Cardiac fibroblast (primary cell): ENCODE data around the gene SULT4A1.

Source experiments
- DNase-seq, 2 donors: peaks; one replicate each; pipeline versions ENCODE4 v3.0.0 to v3.0.0-alpha.2; 2010; ENCODE audit warnings: low read depth in 2 of 2
- H3K4me3 ChIP-seq, 2 donors: replicated peaks in 1 of 2; 1 replicate in 1 of 2; 2 replicates in 1 of 2; pipeline ENCODE4 v1.5.1; 2011; ENCODE audit warnings: low read depth in 2 of 2, low read length in 2 of 2, mild to moderate bottlenecking in 2 of 2, moderate library complexity in 1 of 2
- CTCF ChIP-seq: IDR thresholded peaks from one replicate; pipeline ENCODE4 v1.5.1; 2011; ENCODE audit warnings: low read depth, mild to moderate bottlenecking, low read length, inconsistent platforms

The SULT4A1 gene

GRCh38 chr22:43901976-43902643 lies 39.8 kb upstream of the SULT4A1 start:
- DNase-seq = peak; percentile 80 to 85
- no peak for TF ChIP-seq CTCF
- H3K4me3 ChIP-seq = no peak overlapping the region

GRCh38 chr22:43900206-43900605 lies 37.9 kb upstream of the SULT4A1 start:
- H3K4me3 ChIP-seq = no peak overlapping the region
- TF ChIP-seq CTCF = no peak
- no peak for DNase-seq

GRCh38 chr22:43897751-43898261 lies 35.5 kb upstream of the SULT4A1 start:
- peak; percentile 54 to 56 for DNase-seq
- no peak overlapping the region for H3K4me3 ChIP-seq
- no peak for TF ChIP-seq CTCF

- TF ChIP-seq CTCF = no peak
- H3K4me3 ChIP-seq = no peak overlapping the region
- no peak for DNase-seq
Observed at GRCh38 chr22:43895986-43896645, 33.8 kb upstream of the SULT4A1 start.

- H3K4me3 ChIP-seq = no peak overlapping the region
- TF ChIP-seq CTCF = no peak
- no peak for DNase-seq
Observed at GRCh38 chr22:43894122-43894521, 31.8 kb upstream of the SULT4A1 start.

GRCh38 chr22:43893266-43893665 lies 31.0 kb upstream of the SULT4A1 start:
- no peak for DNase-seq
- H3K4me3 ChIP-seq = no peak overlapping the region
- no peak for TF ChIP-seq CTCF
